H1 (cell line): ENCODE results near the gene MYCBPAP.

Experiments used
- BCL11A ChIP-seq, 2 experiments: IDR thresholded peaks; one replicate each; pipeline ENCODE4 v1.6.1; 2011; ENCODE audit warnings: low read depth in 2 of 2, low read length in 2 of 2, mild to moderate bottlenecking in 2 of 2
- CREB1 ChIP-seq: IDR thresholded peaks from 2 replicates; pipeline ENCODE4 v1.6.1; 2012; ENCODE audit warnings: inconsistent platforms
- CTCF ChIP-seq, 3 experiments: IDR thresholded peaks; 1 replicate in 2 of 3; 2 replicates in 1 of 3; pipeline versions ENCODE4 v1.5.1 to v1.6.1; 2011; ENCODE audit warnings: low read length in 3 of 3, mild to moderate bottlenecking in 3 of 3, inconsistent platforms in 2 of 3, low read depth in 1 of 3, moderate library complexity in 1 of 3; ENCODE audit not compliant: insufficient read depth in 1 of 3; ENCODE audit errors: control extremely low read depth in 1 of 3
- JUN ChIP-seq: IDR thresholded peaks from 2 replicates; pipeline ENCODE4 v1.6.1; 2011; ENCODE audit warnings: low read depth, mild to moderate bottlenecking, improper control_type of control experiment, low read length
- PHF8 ChIP-seq: fragments of 200-600 bp; sonication (generic); conservative IDR thresholded peaks from 2 replicates; pipeline ENCODE4 v1.7.1; 2012; ENCODE audit warnings: low read depth, mild to moderate bottlenecking, inconsistent platforms, low read length, moderate library complexity
- POLR2AphosphoS5 ChIP-seq: IDR thresholded peaks from 2 replicates; pipeline ENCODE4 v1.6.1; 2011; ENCODE audit warnings: low read depth, low read length
- SIN3A ChIP-seq, 2 experiments: IDR thresholded peaks in 1 of 2; conservative IDR thresholded peaks in 1 of 2; 2 replicates each; pipeline ENCODE4 v1.6.1; 2011 to 2012; ENCODE audit warnings: low read length in 2 of 2, improper control_type of control experiment in 1 of 2, low read depth in 1 of 2, mild to moderate bottlenecking in 1 of 2
- SP2 ChIP-seq: IDR thresholded peaks from 2 replicates; pipeline ENCODE4 v1.6.1; 2012; ENCODE audit warnings: mild to moderate bottlenecking, low read length, inconsistent platforms
- SP4 ChIP-seq: IDR thresholded peaks from 2 replicates; pipeline ENCODE4 v1.6.1; 2012; ENCODE audit warnings: low read length, inconsistent platforms

GRCh38 chr17:50473901-50474300 lies 34.3 kb upstream of the MYCBPAP start:
- no peak for TF ChIP-seq PHF8
- no peak for TF ChIP-seq JUN
- no peak for TF ChIP-seq CTCF (IDR thresholded peaks at IDR 0.05; ENCODE audit: control extremely low read depth in 1 of 3, insufficient read depth in 1 of 3, low read depth in 1 of 3, low read length in 3 of 3)
- TF ChIP-seq CREB1, result no peak
- TF ChIP-seq SIN3A (conservative IDR thresholded peaks at IDR 0.05 in 1 of 2, IDR thresholded peaks at IDR 0.05 in 1 of 2; ENCODE audit: low read depth in 1 of 2, low read length in 2 of 2), result no peak
- TF ChIP-seq BCL11A (IDR thresholded peaks at IDR 0.05; ENCODE audit: low read depth in 2 of 2, low read length in 2 of 2), result no peak
- no peak for TF ChIP-seq SP2
- TF ChIP-seq POLR2AphosphoS5, result no peak
- TF ChIP-seq SP4, result no peak
